Effector CD4-positive, alpha-beta T cell (primary cell): ENCODE results near the gene PRKAG2.

ENCODE experiments used
- DNase-seq: peaks from one replicate; pipeline ENCODE4 v3.0.0-alpha.2; 2020

Gene PRKAG2

DNA sequence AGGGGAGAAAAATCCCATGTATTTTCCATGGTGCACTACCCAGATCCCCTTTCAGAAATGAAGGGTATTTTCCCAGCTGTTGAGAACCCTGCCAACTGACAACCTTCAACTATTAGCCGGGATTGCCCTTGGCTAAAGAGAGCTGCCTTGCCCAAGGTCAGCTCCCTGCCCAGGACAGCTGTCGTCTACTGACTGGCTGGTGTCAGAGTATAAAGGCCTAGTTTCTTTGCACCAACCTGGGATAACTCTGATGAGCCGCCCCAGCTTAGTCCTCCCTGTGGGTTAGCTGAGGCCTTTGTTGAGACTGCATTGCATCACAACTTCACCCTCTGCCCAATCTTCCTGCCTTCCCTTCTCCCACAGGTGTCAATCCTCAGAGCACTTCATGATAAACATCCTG is 210.0 kb downstream of the PRKAG2 start:
- no peak for DNase-seq

DNA sequence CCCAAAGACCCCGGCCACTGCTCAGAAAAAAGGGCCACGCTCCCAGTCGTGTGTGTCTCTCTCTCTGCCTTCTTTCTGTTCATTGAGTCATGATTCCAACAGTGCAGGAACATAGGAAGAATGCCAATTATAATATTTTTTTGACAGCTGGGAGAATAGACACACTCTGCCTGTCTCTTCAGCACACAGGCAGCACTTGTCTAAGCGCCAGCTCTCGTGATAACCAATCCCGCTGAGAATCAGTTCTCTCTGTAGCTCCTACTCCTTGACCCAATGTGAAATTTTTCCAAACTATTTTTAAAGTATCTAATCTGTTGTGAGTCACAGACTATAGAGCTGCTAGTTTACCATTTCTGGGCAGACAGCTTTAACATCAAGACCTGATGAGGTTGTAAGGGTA is 211.5 kb downstream of the PRKAG2 start:
- no peak for DNase-seq

DNA sequence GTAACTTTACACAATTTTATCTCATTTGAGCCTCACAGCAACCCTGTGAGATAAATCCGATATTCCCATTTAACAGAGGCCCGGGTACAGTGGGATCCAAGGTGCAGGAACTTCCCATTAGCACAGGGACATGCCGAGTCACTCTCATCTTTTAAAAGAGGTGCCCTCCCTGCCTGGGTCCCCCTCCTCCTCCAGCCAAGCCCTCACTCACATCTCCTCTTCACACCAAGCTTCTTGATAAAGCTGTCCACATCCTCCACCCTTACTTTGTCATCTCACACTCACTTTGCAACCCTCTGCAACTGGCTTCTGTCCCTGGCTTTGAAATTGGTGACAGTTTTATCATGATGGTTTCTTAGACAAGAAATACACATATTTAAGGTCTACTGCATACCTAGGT is 212.6 kb downstream of the PRKAG2 start:
- no peak for DNase-seq

DNA sequence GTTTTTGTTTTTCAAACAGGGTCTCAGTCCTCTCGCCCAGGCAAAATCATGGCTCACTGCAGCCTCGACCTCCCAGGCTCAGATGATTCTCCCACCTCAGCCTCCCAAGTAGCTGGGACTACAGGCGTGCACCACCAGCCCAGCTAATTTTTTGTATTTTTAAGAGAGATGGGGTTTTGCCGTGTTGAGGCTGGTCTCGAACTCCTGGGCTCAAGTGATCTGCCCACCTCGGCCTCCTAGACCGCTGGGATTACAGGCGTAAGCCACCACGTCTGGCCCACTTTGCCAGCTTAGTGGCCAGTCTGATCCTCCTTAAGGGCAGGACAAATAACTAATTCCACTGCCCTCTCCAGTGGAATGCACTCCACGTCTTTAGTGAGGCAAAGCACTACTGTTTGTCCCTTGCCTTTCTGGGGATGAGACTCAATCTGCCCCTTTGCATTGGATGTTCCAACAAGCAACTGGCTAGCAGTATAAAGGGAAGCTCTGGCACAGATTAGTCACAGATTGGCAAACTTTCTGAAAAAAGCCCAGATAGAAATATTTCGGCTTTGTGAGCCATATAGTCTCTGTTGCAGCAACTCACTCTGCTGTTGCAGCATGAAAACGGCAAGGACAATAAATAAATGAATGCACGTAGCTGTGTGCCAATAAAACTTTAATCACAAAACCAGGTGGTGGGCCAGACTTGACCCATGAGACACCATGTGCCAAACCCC is 213.4 kb downstream of the PRKAG2 start:
- no peak for DNase-seq

DNA sequence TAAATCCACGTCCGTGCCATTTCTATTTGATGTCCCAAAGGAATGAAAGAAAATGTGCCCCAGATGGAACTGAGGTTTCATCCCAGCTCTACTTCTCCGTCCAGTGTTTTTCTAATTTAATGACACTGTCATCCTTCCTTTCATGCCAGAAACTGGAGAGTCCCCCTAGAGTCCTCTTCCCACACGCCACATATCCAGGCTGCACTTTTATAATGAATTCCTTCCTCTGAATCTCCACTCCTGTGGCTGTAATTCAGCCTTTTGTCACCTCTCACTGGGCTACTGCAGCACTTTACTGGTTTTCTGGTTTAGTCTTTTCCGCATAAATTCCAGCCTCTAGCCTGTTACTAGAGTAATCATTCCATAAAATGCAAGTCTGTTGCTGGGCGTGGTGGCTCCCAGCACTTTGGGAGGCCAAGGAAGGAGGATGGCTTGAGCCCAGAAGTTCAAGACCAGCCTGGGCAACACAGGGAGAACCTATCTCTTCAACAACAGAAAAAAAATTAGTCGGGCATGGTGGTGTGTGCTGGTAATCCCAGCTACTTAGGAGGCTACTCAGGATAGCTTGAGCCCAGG is 214.6 kb downstream of the PRKAG2 start:
- no peak for DNase-seq

DNA sequence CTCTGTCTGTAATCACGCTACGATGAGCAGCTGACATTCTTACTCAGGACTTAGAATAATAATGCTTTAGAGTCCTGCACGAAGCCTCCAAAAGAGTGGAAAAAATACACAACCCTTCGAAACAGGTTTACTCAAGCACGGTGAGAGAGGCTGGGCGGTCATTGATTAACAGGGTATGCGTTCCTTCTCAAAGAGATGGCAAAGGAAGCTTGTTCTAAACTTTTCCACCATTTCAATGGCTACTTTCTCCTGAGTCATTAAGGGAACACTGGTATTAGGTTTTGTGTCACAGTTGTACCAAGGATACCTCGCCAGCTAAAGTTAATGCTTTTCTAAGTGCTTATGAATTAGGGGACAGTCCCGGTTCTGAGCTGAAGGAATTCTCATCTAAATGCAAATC is 215.3 kb downstream of the PRKAG2 start:
- DNase-seq, result no peak

DNA sequence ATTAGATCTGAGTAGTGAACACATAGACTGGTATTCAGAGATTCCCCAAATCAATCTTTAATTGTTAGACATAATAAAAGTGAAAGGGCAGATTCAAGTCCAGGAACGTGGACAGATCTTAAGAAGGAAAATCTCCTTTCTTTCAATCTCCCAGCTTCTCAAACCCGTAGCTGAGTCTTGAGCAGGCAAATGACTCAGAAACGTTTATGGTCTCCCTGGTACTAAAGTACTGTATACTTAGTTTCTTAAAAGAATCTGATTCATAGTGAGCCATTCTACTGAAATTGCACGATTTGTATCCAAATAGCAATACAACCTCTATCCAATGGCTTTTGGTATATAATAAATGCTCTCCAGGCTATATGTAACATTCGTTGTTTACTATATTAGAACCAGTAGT is 216.8 kb downstream of the PRKAG2 start:
- no peak for DNase-seq

DNA sequence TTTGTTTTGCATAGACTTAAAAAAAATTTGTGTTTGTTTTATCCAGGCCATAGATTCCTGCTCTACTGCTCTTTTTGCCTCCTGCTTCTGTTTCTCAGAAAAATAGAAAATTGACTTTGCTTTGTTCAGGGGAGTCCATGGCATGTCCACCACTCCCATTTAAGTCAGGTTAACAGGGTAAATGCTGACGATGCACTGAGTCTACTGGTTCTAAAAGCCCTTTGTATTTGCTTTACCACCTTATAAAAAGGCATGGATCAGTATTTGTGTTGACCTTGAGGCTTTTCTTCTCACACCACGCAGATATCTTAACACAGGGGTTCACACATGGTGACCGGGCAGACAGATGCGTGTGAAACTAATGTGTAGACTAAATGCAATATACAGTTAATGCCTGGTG is 217.7 kb downstream of the PRKAG2 start:
- DNase-seq, result no peak

DNA sequence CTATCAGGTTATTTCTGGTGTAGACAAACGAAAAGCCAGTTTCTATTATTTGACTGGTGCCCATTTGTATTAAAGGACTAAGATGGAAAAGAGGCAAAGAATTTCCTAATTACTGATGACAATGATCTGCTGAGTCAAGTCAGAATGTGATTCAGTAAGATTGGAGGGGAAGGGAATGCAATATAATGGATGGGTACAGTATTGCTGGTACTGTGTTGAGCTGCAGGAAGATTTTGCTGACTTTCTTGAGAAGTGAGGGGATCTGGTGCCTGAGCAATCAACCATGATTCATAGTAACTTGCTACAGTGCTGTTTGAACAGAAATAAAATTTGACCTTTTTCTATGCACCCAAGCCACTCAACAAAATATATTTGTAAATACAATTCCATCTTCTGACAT is 218.1 kb downstream of the PRKAG2 start:
- no peak for DNase-seq

DNA sequence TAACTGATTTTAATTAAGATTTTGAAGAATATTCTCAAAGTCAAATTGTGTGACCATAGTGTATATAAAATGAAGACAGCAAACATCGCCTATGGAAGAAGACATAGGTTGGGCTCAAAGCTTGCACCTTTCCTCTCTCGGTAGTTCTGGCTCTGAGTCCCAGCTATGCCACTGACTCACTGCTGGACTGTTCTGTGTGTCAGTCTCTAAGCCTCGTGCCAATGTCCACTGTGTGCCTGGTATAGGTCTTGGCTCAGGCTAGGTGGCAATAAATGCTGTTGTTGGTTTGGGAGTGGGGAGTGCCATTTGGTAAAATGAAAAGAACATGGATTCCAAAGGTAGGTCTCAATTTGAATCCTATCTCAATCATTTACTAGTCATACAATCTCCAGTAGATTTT is 219.7 kb downstream of the PRKAG2 start:
- DNase-seq, result no peak

DNA sequence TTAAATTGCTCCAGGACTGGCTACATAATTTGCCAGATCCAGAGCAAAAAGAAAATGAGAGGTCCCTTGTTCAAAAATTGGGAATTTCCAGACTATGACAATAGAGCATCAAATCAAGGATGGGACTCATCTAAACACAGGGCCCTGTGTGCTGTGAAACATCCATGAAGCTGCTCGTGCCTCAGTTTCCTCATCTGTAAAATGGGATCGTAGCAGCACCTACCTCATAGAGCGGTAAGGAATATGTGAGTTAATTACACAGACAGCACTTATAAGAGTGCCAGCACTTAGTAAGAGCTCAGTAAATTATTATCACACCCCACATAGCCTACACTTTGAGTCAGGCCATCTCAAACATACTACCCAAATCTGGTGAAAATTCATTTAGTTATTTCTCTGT is 221.4 kb downstream of the PRKAG2 start:
- no peak for DNase-seq

DNA sequence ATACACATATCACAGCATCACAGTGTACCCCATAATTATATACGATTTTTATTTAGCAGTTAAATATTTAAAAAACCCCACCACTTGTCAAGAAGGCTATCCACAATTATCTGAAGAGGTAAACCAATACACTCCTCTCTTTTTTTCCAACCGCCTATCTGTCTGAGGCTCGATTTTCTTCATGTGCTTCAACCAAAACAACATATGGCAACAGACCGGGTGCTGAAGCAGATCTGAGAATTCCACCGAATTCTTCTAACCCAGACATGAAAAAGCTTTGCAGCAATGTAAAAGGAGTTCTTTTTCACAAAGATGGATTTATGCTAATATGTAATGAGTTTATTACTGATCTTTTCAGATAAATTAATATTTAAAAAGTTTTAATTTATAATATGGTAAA is 224.8 kb downstream of the PRKAG2 start:
- no peak for DNase-seq

DNA sequence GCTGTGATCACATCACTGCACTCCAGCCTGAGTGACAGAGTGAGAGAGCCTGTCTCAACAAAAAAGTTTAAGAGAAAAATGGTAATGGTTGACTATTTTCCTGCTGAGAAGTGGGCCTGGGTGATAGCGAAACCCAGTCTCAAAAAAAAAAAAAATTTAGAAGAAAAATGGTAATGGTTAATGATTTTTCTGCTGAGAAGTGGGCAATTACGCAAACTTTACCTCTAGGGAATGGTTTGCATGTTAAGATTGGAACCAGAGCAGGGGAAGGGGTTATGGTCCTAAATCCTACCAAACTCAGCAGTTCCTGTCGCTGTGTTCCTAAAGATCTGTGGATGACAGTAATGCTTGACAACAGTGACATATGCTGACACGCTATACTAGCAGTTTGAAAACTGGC is 226.8 kb downstream of the PRKAG2 start:
- no peak for DNase-seq

DNA sequence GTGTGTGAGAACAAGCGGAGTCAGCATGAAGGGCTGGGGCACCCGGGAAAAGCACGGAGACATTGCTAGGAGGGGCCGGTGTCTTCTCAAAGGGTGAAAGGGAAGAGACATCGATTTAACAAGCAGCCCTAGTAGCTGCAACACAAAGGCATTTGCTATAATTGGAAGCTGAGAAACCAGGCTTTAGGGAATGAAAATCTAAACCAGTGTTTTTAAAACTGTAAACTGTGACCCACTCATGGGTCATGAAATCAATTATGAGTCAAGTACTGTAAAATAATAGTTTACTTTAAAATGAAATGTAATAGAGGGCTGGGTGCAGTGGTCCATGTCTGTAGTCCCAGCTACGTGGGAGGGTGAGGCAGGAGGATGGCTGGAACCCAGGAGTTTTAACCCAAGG is 228.5 kb downstream of the PRKAG2 start:
- no peak for DNase-seq

DNA sequence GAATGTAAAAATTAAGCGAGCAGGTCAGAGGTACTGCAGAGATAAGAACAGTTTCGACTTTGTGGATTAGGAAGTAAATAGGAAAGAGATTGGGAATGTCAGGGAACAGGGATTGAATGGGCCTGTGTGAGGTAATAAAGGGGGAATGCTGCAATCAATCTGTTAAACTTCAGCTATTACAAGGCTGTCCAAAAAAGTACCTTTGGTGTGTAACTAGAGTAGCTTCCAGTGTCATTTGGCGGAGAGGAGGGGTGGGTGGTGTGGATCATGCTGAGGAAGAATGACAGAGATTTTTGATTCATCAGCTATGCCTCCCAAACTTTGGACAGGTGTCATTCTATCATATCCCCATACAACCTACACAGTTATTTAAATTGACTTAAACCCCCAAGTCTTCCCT is 229.0 kb downstream of the PRKAG2 start:
- DNase-seq, result no peak

DNA sequence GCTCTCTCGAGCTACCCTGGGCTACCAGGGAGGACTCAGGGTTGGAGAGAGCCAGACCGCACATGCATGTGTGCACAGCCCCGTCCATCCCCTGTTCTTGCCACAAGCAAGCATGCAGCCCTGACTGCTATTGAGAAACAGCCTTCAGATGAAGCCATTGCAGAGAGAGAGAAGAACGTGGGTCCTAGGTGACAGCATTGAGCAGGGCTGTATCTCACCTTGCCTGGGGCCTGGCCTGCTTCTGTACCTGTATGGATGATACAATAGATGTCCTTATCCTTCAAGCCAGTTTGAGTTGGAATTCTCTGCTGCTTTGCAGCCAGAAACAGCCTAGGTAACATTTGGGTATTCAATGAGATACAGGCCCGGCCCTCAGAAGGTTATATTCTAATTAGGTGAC is 229.9 kb downstream of the PRKAG2 start:
- no peak for DNase-seq

DNA sequence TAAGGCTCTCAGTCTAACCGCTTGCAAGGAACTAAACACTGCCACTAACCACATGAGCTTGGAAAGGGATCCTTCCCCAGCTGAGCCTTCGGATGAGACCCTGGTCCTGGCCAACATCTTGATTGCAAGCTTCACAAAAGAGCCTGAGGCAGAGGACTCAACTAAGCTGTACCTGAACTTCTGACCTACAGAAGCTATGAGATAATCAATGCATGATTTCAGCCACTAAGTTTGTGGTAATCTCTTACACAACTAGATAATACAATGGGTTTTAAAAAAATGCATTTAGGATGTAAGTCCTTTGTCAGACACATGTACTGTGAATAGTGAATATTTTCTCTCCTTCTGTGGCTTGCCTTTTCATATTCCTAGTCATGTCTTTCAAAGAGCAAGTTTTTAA is 231.6 kb downstream of the PRKAG2 start:
- DNase-seq, result no peak

DNA sequence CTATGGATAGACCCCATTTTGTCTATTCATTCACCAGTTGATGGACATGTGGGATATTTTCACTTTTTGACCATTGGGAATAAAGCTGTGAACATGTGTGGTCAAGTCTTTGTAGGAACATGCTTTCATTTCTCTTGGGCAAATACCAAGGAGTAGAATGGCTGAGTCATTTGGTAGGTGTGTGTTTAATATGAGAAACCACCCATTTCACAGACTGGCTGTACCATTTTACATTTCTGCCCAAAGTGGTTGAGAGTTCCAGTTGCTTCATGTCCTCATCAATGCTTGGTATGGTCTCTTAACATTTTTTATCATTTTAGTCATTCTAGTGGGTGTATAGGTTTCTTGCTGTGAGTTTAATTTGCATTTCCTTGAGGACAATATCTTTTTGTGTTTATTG is 232.4 kb downstream of the PRKAG2 start:
- no peak for DNase-seq

DNA sequence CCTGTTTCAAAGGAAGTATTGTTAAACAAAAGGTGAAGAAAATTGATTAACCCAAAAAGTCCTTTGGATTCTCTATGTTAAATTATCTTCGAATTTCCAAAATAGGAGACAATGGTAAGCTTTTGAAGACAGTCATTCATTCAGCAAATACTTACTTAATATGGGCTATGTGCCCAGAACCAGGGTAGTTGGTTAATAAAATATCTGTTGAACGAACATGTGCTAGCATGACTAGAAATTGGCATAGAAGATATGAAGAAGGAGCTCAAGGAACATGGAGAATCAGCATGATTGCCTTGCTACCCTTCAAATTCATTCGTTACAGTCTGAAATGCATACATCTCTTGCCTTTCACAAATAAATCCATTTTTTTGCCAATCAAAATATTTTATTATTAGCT is 234.2 kb downstream of the PRKAG2 start:
- DNase-seq, result no peak

DNA sequence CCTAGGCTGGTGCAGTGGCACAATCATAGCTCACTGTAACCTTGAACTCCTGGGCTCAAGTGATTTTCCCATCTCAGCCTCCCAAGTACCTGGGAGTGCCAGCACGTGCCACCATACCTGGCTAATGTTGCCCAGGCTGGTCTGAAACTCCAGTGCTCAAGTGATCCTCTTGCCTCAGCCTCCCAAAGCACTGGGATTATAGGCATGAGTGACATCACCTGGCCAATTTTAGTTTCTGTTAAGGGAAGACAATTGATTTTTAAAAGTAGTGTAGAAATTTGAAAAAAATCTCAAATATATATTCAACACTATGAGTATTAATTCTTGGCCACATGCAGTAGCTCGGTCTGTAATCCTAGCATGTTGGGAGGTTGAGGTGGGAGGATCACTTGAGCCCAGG is 235.3 kb downstream of the PRKAG2 start:
- DNase-seq, result no peak

DNA sequence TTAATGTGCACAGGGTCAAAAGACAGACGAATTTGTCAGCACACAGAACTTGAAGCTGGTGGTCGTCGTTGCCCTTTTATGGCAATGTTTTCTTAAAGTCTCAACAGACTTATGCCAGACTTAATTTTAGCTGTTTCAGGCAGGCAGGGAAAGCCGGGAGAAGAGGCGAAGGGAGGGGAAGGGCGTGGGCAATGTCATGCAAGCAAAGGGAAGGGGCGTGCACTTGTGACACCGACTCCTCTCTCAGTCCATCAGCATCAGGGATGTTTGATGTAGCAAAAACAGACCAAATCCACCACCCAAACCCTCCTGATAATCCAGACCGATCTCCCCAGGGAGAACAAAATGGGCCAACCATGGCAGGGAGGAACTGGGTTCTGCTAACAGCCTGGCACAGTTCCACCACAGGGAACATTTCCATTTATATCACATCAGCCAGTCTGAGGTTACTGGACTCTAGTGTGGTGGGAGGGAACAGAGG is 239.1 kb downstream of the PRKAG2 start:
- DNase-seq, result no peak

DNA sequence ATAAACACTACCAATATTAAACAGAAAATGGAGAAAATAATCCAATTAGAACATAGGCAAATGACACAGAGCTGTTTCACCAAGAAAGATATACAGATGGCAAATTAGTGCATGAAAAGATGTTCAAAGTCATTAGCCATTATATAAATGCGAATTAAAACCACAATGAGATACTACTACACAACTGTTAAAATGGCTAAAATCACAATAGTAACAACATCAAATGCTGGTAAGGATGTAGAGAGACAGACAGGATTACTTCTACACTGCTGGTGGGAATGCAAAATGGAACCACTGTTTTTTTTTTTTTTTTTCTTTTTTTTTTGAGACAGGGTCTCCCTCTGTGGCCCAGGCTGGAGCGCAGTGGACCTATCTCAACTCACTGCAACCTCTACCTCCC is 242.3 kb downstream of the PRKAG2 start:
- DNase-seq, result no peak

DNA sequence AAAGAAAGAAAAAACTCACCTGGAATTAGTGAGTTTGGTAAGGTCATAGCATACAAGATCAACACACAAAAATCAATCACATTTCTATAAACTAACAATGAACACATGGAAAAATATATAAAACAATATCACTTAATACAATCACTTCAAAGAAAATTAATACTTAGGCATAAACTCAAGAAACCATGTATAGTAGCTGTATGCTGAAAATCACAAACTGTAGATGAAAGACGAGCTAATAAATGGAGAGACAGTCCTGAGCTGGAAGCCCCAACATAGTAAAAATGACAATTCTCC is 243.5 kb downstream of the PRKAG2 start:
- no peak for DNase-seq

DNA sequence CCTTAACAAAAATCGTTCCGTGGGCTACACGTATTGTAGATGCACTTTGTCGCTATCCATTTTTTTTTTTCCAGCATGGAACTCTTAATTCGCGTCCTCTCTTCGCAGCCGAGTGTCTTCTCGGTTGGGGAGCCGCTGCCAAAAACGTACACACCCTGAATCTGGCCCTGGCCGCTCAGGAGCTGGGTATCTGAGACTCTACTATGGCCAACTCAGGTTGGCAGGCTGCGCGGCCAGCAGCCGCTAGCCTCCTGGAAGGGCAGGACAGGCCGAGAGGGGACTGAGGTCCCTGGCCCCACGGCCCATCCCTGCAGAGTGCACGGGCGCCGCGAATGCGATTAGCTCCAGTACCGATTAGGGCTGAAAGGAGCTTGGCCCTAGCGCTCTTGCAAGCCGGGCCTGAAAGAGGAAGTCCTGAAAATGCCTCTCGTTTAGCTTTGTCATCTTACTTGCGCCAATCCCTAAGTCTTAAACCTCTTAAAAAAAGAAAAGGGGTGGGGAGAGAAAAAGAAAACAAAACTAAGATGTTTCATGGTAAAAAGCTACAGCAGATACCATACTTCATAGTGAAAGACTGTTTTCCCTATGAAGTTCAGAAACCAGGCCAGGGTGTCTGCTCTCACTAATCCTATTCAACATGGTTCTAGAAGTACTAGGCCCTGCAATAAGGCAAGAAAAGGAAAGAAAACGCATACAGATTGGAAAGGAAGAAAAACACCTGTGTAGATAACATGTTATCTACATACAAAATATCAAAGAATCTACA is 244.0 kb downstream of the PRKAG2 start:
- peak; percentile 37 for DNase-seq
